Heart right ventricle (tissue), 16 donors: ENCODE data around the gene GID8. TPM values are rescaled to one million over a fixed set of nuclear protein-coding genes. Genes with fewer than 3 reads are reported as not detected.

Experiments
- ATAC-seq, 8 donors: fragments of 200-7000 bp; cut with Tn5 transposase; one replicate each; pipeline ENCODE4 v1.9.1; 2020; ENCODE audit warnings: mild to moderate bottlenecking in 8 of 8, moderate library complexity in 8 of 8, moderate number of reproducible peaks in 1 of 8
- DNase-seq, 2 donors: peaks; one replicate each; pipeline ENCODE4 v3.0.0-alpha.2; 2020
- H3K27ac ChIP-seq, 10 donors: fragments of 200-600 bp; sonication (generic) in 2 of 10; one replicate each; pipeline versions ENCODE4 v1.5.0 to v1.8.0; 2020 to 2022; ENCODE audit warnings: mild to moderate bottlenecking in 3 of 10
- H3K27me3 ChIP-seq, 7 donors: fragments of 200-600 bp; one replicate each; pipeline ENCODE4 v1.8.0; 2021 to 2022; ENCODE audit warnings: mild to moderate bottlenecking in 2 of 7
- H3K36me3 ChIP-seq, 9 donors: fragments of 200-600 bp; sonication (generic) in 1 of 9; one replicate each; pipeline versions ENCODE4 v1.5.0 to v1.8.0; 2020 to 2022; ENCODE audit warnings: mild to moderate bottlenecking in 2 of 9
- H3K4me1 ChIP-seq, 9 donors: fragments of 200-600 bp; sonication (generic) in 1 of 9; one replicate each; pipeline versions ENCODE4 v1.5.0 to v1.8.0; 2020 to 2022; ENCODE audit warnings: mild to moderate bottlenecking in 4 of 9
- H3K4me3 ChIP-seq, 10 donors: fragments of 200-600 bp; sonication (generic) in 2 of 10; one replicate each; pipeline versions ENCODE4 v1.5.0 to v1.8.0; 2020 to 2022; ENCODE audit warnings: mild to moderate bottlenecking in 7 of 10, moderate library complexity in 2 of 10
- H3K9me3 ChIP-seq, 11 donors: fragments of 200-600 bp in 10 of 11; sonication (generic) in 2 of 11; one replicate each; pipeline versions ENCODE4 v1.5.0 to v1.8.0; 2013 to 2022; ENCODE audit warnings: mild to moderate bottlenecking in 2 of 11, control low read depth in 1 of 11, moderate library complexity in 1 of 11
- CTCF ChIP-seq, 9 donors: fragments of 200-600 bp; sonication (generic) in 2 of 9; IDR thresholded peaks; one replicate each; pipeline versions ENCODE4 v1.5.0 to v1.8.0; 2021 to 2022; ENCODE audit warnings: antibody characterized with exemption in 9 of 9, mild to moderate bottlenecking in 5 of 9, moderate library complexity in 1 of 9
- whole genome bisulfite sequencing, 2 donors: extraction: QIAGEN DNeasy Blood & Tissue Kit; methylation state at CpG; one replicate each; pipeline ENCODE4 v1.1.7; 2013; ENCODE audit warnings: inconsistent platforms in 1 of 2; 5-methylcytosine and 5-hydroxymethylcytosine counted together
- intact Hi-C, 10 donors: fragments of 100-400 bp; cut with DNase I; formaldehyde crosslinking; loops; one replicate each; pipeline versions ENCODE4 v1.11.1 to v1.14.2; 2022
- polyA plus RNA-seq, 2 donors: library from polyadenylated mRNA; stranded (reverse); fragments of 200-250 nt; gene quantifications; one replicate each; pipeline ENCODE4 v1.2.3, GENCODE V29; 2013
- total RNA-seq, 10 donors: library from RNA; stranded (reverse); fragmentation: NEBNext Ultra II Directional in 3 of 10; extraction: Animal tissue kit (Norgen Biotek cat#: 25700) in 3 of 10; gene quantifications; one replicate each; pipeline versions ENCODE4 v1.2.1 to v1.2.4, GENCODE V29; 2021 to 2023
- donor health status: Arrhythmogenic right ventricular cardiomyopathy.
- donor health status: ischemic (EF 13 %, LVEDD 7.1; RV severe dilation, severe dysfunction).
- donor health status: healthy with polysubstance abuse.
- donor health status: DM: no; HTN: yes; CAD: no.
- donor health status: DM: no; HTN: no; CAD: no.
- donor health status: ischemic (EF 25% LVEDD 6.9; RV normal size, moderate dysfunction).
- donor health status: ischemic (EF 25% LVEDD 5.7; RV mildly dilated, moderate dysfunction).
- donor health status: healthy.
- donor health status: DM: yes; HTN: yes; CAD: no.
- donor health status: Ischemic cardiomyopathy.
- donor health status: ischemic (EF 35%, LVEDD 5.7; RV mildly dilated, moderate dysfunction).
- donor health status: nonischemic (EF 11% LVEDD 7.7; RV severe dilation, severe dysfunction).
- donor health status: DM: yes; HTN: yes; CAD: no.
- donor health status: PGD.
- donor health status: ischemic (EF 29% LVEDD 5.4; RV normal size, mild dysfunction).
- donor health status: nonischemic (EF 23%, LVEDD 6.1; RV moderate dilation, normal function).

The GID8 gene
- total and polyA plus RNA-seq, 12 donors = 7.0 to 19.9 (median 16.4) TPM

DNA sequence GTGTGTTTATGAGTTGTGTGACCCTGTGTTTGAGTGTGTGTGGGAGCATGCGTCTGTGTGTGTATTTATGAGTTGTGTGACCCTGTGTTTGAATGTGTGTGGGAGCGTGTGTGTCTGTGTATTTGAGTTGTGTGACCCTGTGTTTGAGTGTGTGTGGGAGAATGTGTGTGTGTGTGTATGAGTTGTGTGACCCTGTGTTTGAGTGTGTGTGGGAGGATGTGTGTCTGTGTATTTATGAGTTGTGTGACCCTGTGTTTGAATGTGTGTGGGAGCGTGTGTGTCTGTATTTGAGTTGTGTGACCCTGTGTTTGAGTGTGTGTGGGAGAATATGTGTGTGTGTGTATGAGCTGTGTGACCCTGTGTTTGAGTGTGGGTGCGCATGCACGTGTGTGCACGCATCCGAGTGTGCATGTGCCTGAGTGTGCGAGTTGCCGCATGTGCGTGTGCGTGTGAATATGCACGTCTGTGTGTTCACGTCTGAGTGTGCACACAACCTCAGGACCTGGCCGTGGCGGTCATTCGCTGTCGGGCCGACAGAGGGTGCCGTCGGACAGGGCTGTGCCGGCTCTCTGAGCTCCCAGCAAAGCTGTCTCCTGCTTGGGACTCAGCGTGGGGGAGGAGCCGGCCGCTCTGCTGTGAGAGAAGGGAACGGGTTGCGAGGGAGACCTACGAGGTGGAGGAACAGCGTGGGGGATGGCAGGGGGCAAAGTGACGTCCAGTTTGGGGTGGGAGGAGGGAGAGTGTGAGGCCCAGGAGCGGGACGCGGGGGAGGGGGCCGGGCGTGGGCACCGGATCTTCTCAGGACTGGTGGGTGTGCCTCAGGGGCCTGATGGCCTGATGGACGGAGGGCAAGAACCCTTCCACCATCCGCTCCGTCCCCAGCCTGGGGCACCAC is 34.2 kb downstream of the GID8 start:
- Histone ChIP-seq H3K36me3 (no peaks in the 10 kb centered on the region), H3K27me3 (peaks cover 14 to 78% (median 62%) of the 10 kb centered on the region in 7 donors), H3K4me1 (peaks cover 0 to 12% (median 8%) of the 10 kb centered on the region in 9 donors), H3K4me3 (peak overlapping the region in 9 of 10 donors; percentile 13 to 45 (median 30)), H3K9me3 (no peaks in the 10 kb centered on the region), H3K27ac (no peak overlapping the region)
- TF ChIP-seq CTCF (IDR thresholded peaks at IDR 0.05) = peak; percentile 79 to 92 (median 85)
- ATAC-seq (peak; percentile 88 to 96 (median 94)), DNase-seq (peak; percentile 85 to 87)
- intact Hi-C loops = loop anchor here in 8 of 10 donors (1.0 to 2.0 kb wide), 3 partner anchors 37 to 72 kb away; no protein-coding TSS in a partner anchor
- 3 to 7% methylated on average over 35 to 38 of the region's 38 CpGs for WGBS, 2 donors

DNA sequence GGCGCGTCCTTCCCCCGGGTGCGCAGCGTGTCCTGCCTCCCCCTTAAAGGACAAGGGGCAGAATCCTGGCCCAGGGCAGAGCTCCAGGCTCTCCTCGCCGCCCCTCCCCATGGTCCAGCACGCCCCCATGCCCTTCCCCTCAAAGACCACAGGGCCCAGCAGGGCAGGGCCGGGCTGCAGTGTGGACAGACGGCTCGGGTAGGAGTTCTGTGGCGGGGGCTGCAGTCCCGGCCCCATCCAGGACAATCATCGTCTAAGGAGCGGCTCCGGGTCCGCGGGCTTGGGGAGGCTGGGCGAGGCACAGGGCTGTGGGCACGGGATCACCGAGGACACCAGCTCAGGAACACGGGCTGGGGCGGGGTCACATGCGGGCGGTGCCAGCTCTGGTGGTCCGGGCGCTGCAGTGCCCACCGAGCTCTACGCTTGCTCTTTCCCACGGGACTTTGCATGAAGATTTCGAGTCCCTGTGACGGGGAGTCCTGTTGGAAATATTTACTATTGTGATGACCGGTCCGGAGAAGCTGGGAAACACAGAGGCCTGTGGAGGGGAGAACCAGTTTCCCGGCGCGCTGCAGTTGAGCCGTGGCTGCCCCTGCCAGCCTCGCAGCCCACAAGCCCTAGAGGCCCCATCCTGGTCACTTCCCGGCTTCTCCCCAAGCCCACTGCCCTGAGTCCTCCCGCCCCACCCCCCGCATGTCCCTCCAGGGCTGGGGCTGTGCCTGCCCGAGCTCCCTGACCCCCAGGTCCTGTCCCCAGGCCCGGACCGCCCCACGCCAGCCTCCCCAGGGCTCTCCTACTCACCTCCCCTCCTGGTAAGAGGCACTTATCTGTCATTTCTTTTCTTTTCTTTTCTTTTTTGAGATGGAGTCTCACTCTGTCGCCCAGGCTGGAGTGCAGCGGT is 35.1 kb downstream of the GID8 start:
- no peak for TF ChIP-seq CTCF (IDR thresholded peaks at IDR 0.05)
- H3K36me3 ChIP-seq = no peaks in the 10 kb centered on the region
- H3K4me1 ChIP-seq = peaks cover 0 to 15% (median 8%) of the 10 kb centered on the region in 9 donors
- DNase-seq (no peak), ATAC-seq (peak in 3 of 8 donors; percentile 2 to 5 (median 5))
- 16 to 18% methylated on average over 47 to 48 of the region's 48 CpGs for WGBS, 2 donors
- no peak overlapping the region for H3K27ac ChIP-seq
- H3K4me3 ChIP-seq = peak overlapping the region in 9 of 10 donors; percentile 13 to 45 (median 30)
- intact Hi-C loops = loop anchor here in 8 of 10 donors (1.0 to 2.0 kb wide), 3 partner anchors 36 to 73 kb away; no protein-coding TSS in a partner anchor
- H3K27me3 ChIP-seq = peaks cover 14 to 83% (median 71%) of the 10 kb centered on the region in 7 donors
- no peaks in the 10 kb centered on the region for H3K9me3 ChIP-seq

- H3K27me3 ChIP-seq = peaks cover 18 to 97% (median 87%) of the 10 kb centered on the region in 7 donors
- no peaks in the 10 kb centered on the region for H3K9me3 ChIP-seq
- H3K4me1 ChIP-seq = peaks cover 0 to 19% (median 8%) of the 10 kb centered on the region in 9 donors
- H3K27ac ChIP-seq = no peak overlapping the region
- WGBS, 2 donors = 60 to 64% methylated on average over 10 of the region's 10 CpGs
- TF ChIP-seq CTCF (IDR thresholded peaks at IDR 0.05) = no peak
- intact Hi-C loops = no loop called here
- no peak for DNase-seq
- no peaks in the 10 kb centered on the region for H3K36me3 ChIP-seq
- ATAC-seq = no peak
- no peak overlapping the region for H3K4me3 ChIP-seq
Observed at GRCh38 chr20:62975251-62975760, 37.4 kb downstream of the GID8 start.
